H1 (cell line): ENCODE data around the gene SCUBE2. TPM values are rescaled to one million over a fixed set of nuclear protein-coding genes. Genes with fewer than 3 reads are reported as not detected.

Source experiments
- polyA plus RNA-seq, 7 experiments: library from polyadenylated mRNA; depleted of rRNA in 3 of 7; stranded (reverse) in 5 of 7; unstranded in 2 of 7; fragments of >200 nt in 5 of 7; fragments of 200-250 nt in 2 of 7; gene quantifications; 1 replicate in 5 of 7; 2 replicates in 1 of 7; 4 replicates in 1 of 7; pipeline versions ENCODE4 v1.2.1 to v1.2.3, GENCODE V29; 2011 to 2013; ENCODE audit warnings: missing spikeins in 2 of 7, mixed read lengths in 2 of 7
- total RNA-seq: library from RNA; stranded (reverse); fragmentation: NEBNext Ultra II Directional; extraction: Animal tissue kit (Norgen Biotek cat#: 25700); gene quantifications from 2 replicates; pipeline ENCODE4 v1.2.1, GENCODE V29; 2021
- TF ChIP-seq, protein P1 (sequence below): fragments of 300-600 bp; sonication (generic); IDR thresholded peaks from 2 replicates; pipeline ENCODE4 v1.7.1; 2012; ENCODE audit warnings: low read length, moderate library complexity, mild to moderate bottlenecking, inconsistent platforms; ENCODE audit not compliant: insufficient replicate concordance
- TF ChIP-seq, protein P2 (sequence below): IDR thresholded peaks from 2 replicates; pipeline ENCODE4 v1.6.1; 2012; ENCODE audit warnings: inconsistent platforms

SCUBE2 gene
- total and polyA plus RNA-seq, 2 of the 8 experiments (the other 6 are each of a cell fraction or from before 2014, with no cell fraction given), result 0.29 to 1.2 TPM

GRCh38 chr11:9082575-9082974 is 8.8 kb downstream of the SCUBE2 start (continued):
- TF ChIP-seq, protein P1, sequence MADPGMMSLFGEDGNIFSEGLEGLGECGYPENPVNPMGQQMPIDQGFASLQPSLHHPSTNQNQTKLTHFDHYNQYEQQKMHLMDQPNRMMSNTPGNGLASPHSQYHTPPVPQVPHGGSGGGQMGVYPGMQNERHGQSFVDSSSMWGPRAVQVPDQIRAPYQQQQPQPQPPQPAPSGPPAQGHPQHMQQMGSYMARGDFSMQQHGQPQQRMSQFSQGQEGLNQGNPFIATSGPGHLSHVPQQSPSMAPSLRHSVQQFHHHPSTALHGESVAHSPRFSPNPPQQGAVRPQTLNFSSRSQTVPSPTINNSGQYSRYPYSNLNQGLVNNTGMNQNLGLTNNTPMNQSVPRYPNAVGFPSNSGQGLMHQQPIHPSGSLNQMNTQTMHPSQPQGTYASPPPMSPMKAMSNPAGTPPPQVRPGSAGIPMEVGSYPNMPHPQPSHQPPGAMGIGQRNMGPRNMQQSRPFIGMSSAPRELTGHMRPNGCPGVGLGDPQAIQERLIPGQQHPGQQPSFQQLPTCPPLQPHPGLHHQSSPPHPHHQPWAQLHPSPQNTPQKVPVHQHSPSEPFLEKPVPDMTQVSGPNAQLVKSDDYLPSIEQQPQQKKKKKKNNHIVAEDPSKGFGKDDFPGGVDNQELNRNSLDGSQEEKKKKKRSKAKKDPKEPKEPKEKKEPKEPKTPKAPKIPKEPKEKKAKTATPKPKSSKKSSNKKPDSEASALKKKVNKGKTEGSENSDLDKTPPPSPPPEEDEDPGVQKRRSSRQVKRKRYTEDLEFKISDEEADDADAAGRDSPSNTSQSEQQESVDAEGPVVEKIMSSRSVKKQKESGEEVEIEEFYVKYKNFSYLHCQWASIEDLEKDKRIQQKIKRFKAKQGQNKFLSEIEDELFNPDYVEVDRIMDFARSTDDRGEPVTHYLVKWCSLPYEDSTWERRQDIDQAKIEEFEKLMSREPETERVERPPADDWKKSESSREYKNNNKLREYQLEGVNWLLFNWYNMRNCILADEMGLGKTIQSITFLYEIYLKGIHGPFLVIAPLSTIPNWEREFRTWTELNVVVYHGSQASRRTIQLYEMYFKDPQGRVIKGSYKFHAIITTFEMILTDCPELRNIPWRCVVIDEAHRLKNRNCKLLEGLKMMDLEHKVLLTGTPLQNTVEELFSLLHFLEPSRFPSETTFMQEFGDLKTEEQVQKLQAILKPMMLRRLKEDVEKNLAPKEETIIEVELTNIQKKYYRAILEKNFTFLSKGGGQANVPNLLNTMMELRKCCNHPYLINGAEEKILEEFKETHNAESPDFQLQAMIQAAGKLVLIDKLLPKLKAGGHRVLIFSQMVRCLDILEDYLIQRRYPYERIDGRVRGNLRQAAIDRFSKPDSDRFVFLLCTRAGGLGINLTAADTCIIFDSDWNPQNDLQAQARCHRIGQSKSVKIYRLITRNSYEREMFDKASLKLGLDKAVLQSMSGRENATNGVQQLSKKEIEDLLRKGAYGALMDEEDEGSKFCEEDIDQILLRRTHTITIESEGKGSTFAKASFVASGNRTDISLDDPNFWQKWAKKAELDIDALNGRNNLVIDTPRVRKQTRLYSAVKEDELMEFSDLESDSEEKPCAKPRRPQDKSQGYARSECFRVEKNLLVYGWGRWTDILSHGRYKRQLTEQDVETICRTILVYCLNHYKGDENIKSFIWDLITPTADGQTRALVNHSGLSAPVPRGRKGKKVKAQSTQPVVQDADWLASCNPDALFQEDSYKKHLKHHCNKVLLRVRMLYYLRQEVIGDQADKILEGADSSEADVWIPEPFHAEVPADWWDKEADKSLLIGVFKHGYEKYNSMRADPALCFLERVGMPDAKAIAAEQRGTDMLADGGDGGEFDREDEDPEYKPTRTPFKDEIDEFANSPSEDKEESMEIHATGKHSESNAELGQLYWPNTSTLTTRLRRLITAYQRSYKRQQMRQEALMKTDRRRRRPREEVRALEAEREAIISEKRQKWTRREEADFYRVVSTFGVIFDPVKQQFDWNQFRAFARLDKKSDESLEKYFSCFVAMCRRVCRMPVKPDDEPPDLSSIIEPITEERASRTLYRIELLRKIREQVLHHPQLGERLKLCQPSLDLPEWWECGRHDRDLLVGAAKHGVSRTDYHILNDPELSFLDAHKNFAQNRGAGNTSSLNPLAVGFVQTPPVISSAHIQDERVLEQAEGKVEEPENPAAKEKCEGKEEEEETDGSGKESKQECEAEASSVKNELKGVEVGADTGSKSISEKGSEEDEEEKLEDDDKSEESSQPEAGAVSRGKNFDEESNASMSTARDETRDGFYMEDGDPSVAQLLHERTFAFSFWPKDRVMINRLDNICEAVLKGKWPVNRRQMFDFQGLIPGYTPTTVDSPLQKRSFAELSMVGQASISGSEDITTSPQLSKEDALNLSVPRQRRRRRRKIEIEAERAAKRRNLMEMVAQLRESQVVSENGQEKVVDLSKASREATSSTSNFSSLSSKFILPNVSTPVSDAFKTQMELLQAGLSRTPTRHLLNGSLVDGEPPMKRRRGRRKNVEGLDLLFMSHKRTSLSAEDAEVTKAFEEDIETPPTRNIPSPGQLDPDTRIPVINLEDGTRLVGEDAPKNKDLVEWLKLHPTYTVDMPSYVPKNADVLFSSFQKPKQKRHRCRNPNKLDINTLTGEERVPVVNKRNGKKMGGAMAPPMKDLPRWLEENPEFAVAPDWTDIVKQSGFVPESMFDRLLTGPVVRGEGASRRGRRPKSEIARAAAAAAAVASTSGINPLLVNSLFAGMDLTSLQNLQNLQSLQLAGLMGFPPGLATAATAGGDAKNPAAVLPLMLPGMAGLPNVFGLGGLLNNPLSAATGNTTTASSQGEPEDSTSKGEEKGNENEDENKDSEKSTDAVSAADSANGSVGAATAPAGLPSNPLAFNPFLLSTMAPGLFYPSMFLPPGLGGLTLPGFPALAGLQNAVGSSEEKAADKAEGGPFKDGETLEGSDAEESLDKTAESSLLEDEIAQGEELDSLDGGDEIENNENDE, result no peak
- TF ChIP-seq, protein P2, sequence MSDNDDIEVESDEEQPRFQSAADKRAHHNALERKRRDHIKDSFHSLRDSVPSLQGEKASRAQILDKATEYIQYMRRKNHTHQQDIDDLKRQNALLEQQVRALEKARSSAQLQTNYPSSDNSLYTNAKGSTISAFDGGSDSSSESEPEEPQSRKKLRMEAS, result no peak
